ENCODE measurements around the gene MIEF2.
A peak's percentile ranks its signal among the peaks of the same experiment; 100 is the strongest.

MIEF2 gene

GRCh38 chr17:18257268-18257981, 3.0 kb upstream of the MIEF2 start:
- H3K27ac ChIP-seq (ENCODE audit: low read depth, low read length), result peak overlapping the region; percentile 86
- peak overlapping the region; percentile 77 for H3K9ac ChIP-seq (ENCODE audit: low read depth, low read length)
- H3K27me3 ChIP-seq (ENCODE audit: control insufficient read depth, insufficient read depth, low read length), result no peaks in the 10 kb centered on the region
- H3K36me3 ChIP-seq (ENCODE audit: control insufficient read depth, insufficient read depth, low read length), result peaks cover 44% of the 10 kb centered on the region
- no peaks in the 10 kb centered on the region for H3K9me3 ChIP-seq (ENCODE audit: control insufficient read depth, insufficient read depth, low read length)
- peak overlapping the region; percentile 87 for H3K4me3 ChIP-seq (ENCODE audit: low read depth, low read length)
- peaks cover 11% of the 10 kb centered on the region; the same call in 1 of the 2 replicates for H3K4me1 ChIP-seq (ENCODE audit: control insufficient read depth, insufficient read depth, low read length)

DNA sequence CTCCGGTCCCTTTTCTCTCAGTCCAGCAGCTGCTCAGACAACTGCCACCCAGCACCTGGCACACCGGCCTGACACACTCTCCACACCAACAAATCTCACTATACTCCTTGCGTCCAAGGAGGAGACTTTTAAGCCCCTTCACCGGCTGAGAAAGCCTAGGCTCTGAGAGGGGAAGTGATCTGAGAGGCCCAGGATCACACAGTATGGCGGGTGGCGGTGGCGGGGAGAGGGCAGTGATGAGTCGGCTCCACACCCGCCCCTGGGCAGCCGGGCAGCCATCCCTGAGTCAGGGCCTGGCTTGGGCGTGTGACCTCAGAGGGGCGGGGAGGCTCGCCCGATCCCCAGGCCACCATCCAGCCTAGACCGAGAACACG, 2.5 kb upstream of the MIEF2 start:
- Histone ChIP-seq H3K27ac (ENCODE audit: low read depth, low read length) (peak overlapping the region; percentile 86), H3K9ac (ENCODE audit: low read depth, low read length) (peak overlapping the region; percentile 77), H3K36me3 (ENCODE audit: control insufficient read depth, insufficient read depth, low read length) (peaks cover 41% of the 10 kb centered on the region), H3K4me1 (ENCODE audit: control insufficient read depth, insufficient read depth, low read length) (peaks cover 11% of the 10 kb centered on the region; the same call in 1 of the 2 replicates), H3K27me3 (ENCODE audit: control insufficient read depth, insufficient read depth, low read length) (no peaks in the 10 kb centered on the region), H3K9me3 (ENCODE audit: control insufficient read depth, insufficient read depth, low read length) (no peaks in the 10 kb centered on the region), H3K4me3 (ENCODE audit: low read depth, low read length) (peak overlapping the region; percentile 87)

- peak within 1 kb of the TSS; percentile 87 for H3K4me3 ChIP-seq (ENCODE audit: low read depth, low read length)
- no peaks in the 10 kb centered on the region for H3K27me3 ChIP-seq (ENCODE audit: control insufficient read depth, insufficient read depth, low read length)
- no peaks in the 10 kb centered on the region for H3K9me3 ChIP-seq (ENCODE audit: control insufficient read depth, insufficient read depth, low read length)
- H3K36me3 ChIP-seq (ENCODE audit: control insufficient read depth, insufficient read depth, low read length), result peaks cover 41% of the 10 kb centered on the region
- H3K4me1 ChIP-seq (ENCODE audit: control insufficient read depth, insufficient read depth, low read length), result peaks cover 11% of the 10 kb centered on the region; the same call in 1 of the 2 replicates
- H3K9ac ChIP-seq (ENCODE audit: low read depth, low read length), result peak within 1 kb of the TSS; percentile 77
- H3K27ac ChIP-seq (ENCODE audit: low read depth, low read length), result peak within 1 kb of the TSS; percentile 86
Observed at GRCh38 chr17:18258356-18259038, 2.0 kb upstream of the MIEF2 start, which contains the start of gene FLII. FLII (minus strand) TSS chr17:18258738; CDS start chr17:18258690, 48 bp downstream.

- Histone ChIP-seq H3K9me3 (ENCODE audit: control insufficient read depth, insufficient read depth, low read length) (no peaks in the 10 kb centered on the region), H3K36me3 (ENCODE audit: control insufficient read depth, insufficient read depth, low read length) (peaks cover 40% of the 10 kb centered on the region), H3K9ac (ENCODE audit: low read depth, low read length) (no peak overlapping the region), H3K27me3 (ENCODE audit: control insufficient read depth, insufficient read depth, low read length) (no peaks in the 10 kb centered on the region), H3K4me1 (ENCODE audit: control insufficient read depth, insufficient read depth, low read length) (peaks cover 11% of the 10 kb centered on the region; the same call in 1 of the 2 replicates), H3K4me3 (ENCODE audit: low read depth, low read length) (peak overlapping the region; percentile 86), H3K27ac (ENCODE audit: low read depth, low read length) (peak overlapping the region; percentile 98)
Observed at GRCh38 chr17:18259621-18260331, 686 bp upstream of the MIEF2 start.

- Histone ChIP-seq H3K4me1 (ENCODE audit: control insufficient read depth, insufficient read depth, low read length) (peaks cover 11% of the 10 kb centered on the region; the same call in 1 of the 2 replicates), H3K9ac (ENCODE audit: low read depth, low read length) (peak overlapping the region; percentile 72), H3K27me3 (ENCODE audit: control insufficient read depth, insufficient read depth, low read length) (no peaks in the 10 kb centered on the region), H3K27ac (ENCODE audit: low read depth, low read length) (peak overlapping the region; percentile 98), H3K4me3 (ENCODE audit: low read depth, low read length) (peak overlapping the region; percentile 86), H3K9me3 (ENCODE audit: control insufficient read depth, insufficient read depth, low read length) (no peaks in the 10 kb centered on the region), H3K36me3 (ENCODE audit: control insufficient read depth, insufficient read depth, low read length) (peaks cover 33% of the 10 kb centered on the region)
Observed at GRCh38 chr17:18261146-18261515, 669 bp downstream of the MIEF2 start.

DNA sequence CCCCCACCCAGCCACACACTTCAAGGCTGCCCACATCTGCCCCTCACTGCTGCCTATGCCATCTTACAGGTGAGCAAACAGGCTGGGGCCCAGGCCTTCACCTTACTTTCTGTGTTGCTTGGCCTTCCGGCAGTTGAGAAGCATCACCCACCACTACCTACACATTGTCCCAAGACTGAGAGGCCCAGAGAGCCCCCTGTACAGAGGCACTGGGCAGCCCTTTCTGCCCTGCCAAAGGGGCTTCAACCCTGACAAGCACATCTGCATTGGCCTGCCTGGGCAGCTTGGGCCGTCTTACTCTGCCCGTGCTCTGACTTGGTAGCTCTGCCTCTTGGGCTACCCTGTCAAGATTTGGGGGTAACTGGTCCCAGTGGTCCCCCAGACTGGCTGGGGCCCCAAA, 1.2 kb downstream of the MIEF2 start:
- H3K27ac ChIP-seq (ENCODE audit: low read depth, low read length), result peak overlapping the region; percentile 98
- H3K9me3 ChIP-seq (ENCODE audit: control insufficient read depth, insufficient read depth, low read length), result no peaks in the 10 kb centered on the region
- peaks cover 11% of the 10 kb centered on the region; the same call in 1 of the 2 replicates for H3K4me1 ChIP-seq (ENCODE audit: control insufficient read depth, insufficient read depth, low read length)
- H3K36me3 ChIP-seq (ENCODE audit: control insufficient read depth, insufficient read depth, low read length), result peaks cover 28% of the 10 kb centered on the region
- H3K4me3 ChIP-seq (ENCODE audit: low read depth, low read length), result peak overlapping the region; percentile 86
- no peaks in the 10 kb centered on the region for H3K27me3 ChIP-seq (ENCODE audit: control insufficient read depth, insufficient read depth, low read length)
- no peak overlapping the region; the same call in 1 of the 2 replicates for H3K9ac ChIP-seq (ENCODE audit: low read depth, low read length)

- H3K27ac ChIP-seq (ENCODE audit: low read depth, low read length), result no peak overlapping the region
- H3K9me3 ChIP-seq (ENCODE audit: control insufficient read depth, insufficient read depth, low read length), result no peaks in the 10 kb centered on the region
- no peaks in the 10 kb centered on the region for H3K27me3 ChIP-seq (ENCODE audit: control insufficient read depth, insufficient read depth, low read length)
- no peak overlapping the region for H3K4me3 ChIP-seq (ENCODE audit: low read depth, low read length)
- H3K4me1 ChIP-seq (ENCODE audit: control insufficient read depth, insufficient read depth, low read length), result peaks cover 7% of the 10 kb centered on the region; the same call in 1 of the 2 replicates
- H3K9ac ChIP-seq (ENCODE audit: low read depth, low read length), result no peak overlapping the region
- H3K36me3 ChIP-seq (ENCODE audit: control insufficient read depth, insufficient read depth, low read length), result peaks cover 26% of the 10 kb centered on the region
Observed at GRCh38 chr17:18262111-18262510, 1.6 kb downstream of the MIEF2 start.

DNA sequence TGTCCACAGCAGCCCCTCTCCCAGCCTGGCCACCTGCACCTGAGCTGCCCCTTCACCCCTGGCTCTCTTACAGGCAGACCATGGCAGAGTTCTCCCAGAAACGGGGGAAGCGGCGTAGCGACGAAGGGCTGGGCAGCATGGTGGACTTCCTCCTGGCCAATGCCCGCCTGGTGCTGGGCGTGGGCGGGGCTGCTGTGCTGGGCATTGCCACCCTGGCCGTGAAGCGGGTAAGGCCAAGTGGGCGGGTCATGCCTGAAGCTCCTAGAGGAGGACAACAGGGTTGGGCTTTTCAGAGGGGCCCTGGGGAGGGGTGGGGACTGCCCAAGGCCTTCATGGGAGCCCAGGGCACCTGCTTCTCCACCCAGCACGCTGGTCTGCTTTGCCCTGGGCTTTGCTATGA, 2.2 kb downstream of the MIEF2 start:
- H3K27me3 ChIP-seq (ENCODE audit: control insufficient read depth, insufficient read depth, low read length), result no peaks in the 10 kb centered on the region
- no peaks in the 10 kb centered on the region for H3K9me3 ChIP-seq (ENCODE audit: control insufficient read depth, insufficient read depth, low read length)
- H3K4me1 ChIP-seq (ENCODE audit: control insufficient read depth, insufficient read depth, low read length), result 0 out of 2 replicates have a peak, but pooled peaks cover 4% of the 10 kb centered on the region
- H3K27ac ChIP-seq (ENCODE audit: low read depth, low read length), result no peak overlapping the region
- H3K4me3 ChIP-seq (ENCODE audit: low read depth, low read length), result no peak overlapping the region
- H3K9ac ChIP-seq (ENCODE audit: low read depth, low read length), result no peak overlapping the region
- H3K36me3 ChIP-seq (ENCODE audit: control insufficient read depth, insufficient read depth, low read length), result peaks cover 26% of the 10 kb centered on the region

- Histone ChIP-seq H3K9ac (ENCODE audit: low read depth, low read length) (no peak overlapping the region), H3K4me1 (ENCODE audit: control insufficient read depth, insufficient read depth, low read length) (0 out of 2 replicates have a peak, but pooled peaks cover 8% of the 10 kb centered on the region), H3K4me3 (ENCODE audit: low read depth, low read length) (no peak overlapping the region), H3K27me3 (ENCODE audit: control insufficient read depth, insufficient read depth, low read length) (no peaks in the 10 kb centered on the region), H3K9me3 (ENCODE audit: control insufficient read depth, insufficient read depth, low read length) (no peaks in the 10 kb centered on the region), H3K36me3 (ENCODE audit: control insufficient read depth, insufficient read depth, low read length) (peaks cover 26% of the 10 kb centered on the region), H3K27ac (ENCODE audit: low read depth, low read length) (no peak overlapping the region)
Observed at GRCh38 chr17:18263885-18264682, 3.6 kb downstream of the MIEF2 start.

GRCh38 chr17:18267366-18267765, 6.9 kb downstream of the MIEF2 start:
- peaks cover 35% of the 10 kb centered on the region for H3K36me3 ChIP-seq (ENCODE audit: control insufficient read depth, insufficient read depth, low read length)
- no peaks in the 10 kb centered on the region for H3K27me3 ChIP-seq (ENCODE audit: control insufficient read depth, insufficient read depth, low read length)
- H3K9ac ChIP-seq (ENCODE audit: low read depth, low read length), result no peak overlapping the region
- no peak overlapping the region for H3K4me3 ChIP-seq (ENCODE audit: low read depth, low read length)
- no peaks in the 10 kb centered on the region for H3K9me3 ChIP-seq (ENCODE audit: control insufficient read depth, insufficient read depth, low read length)
- no peak overlapping the region for H3K27ac ChIP-seq (ENCODE audit: low read depth, low read length)
- 0 out of 2 replicates have a peak, but pooled peaks cover 4% of the 10 kb centered on the region for H3K4me1 ChIP-seq (ENCODE audit: control insufficient read depth, insufficient read depth, low read length)
